ENCODE measurements around the gene HLA-E. TPM values are rescaled to one million over a fixed set of nuclear protein-coding genes. Genes with fewer than 3 reads are reported as not detected.

The HLA-E gene
- polyA plus RNA-seq, 3 donors, result 870 to 944 (median 893) TPM

GRCh38 chr6:30491991-30492952 lies 3.0 kb downstream of the HLA-E start:
- H3K9ac ChIP-seq (ENCODE audit: insufficient read depth, low read length, poor library complexity, severe bottlenecking), result no peak overlapping the region
- Mint-ChIP-seq H3K36me3 (peaks cover 39 to 47% of the 10 kb centered on the region in 2 donors), H3K9me3 (peaks cover 0 to 5% (median 3%) of the 10 kb centered on the region in 7 donors), H3K4me3 (peak overlapping the region; percentile 97 to 99), H3K27me3 (ENCODE audit: low read depth in 3 of 3) (peaks cover 0 to 10% (median 4%) of the 10 kb centered on the region in 3 donors), H3K4me1 (peaks cover 80% of the 10 kb centered on the region), H3K27ac (peak overlapping the region; percentile 57 to 94 (median 79))
- WGBS (ENCODE audit: insufficient coverage), result 78% methylated on average over 11 of the region's 16 CpGs
- H3K9me3 ChIP-seq (replicated peaks in 1 of 2; ENCODE audit: control insufficient read depth in 1 of 2, insufficient read depth in 1 of 2, low read length in 2 of 2), result no peaks in the 10 kb centered on the region
- TF ChIP-seq CTCF (IDR thresholded peaks at IDR 0.05), result no peak
- peak overlapping the region; percentile 7 to 95 for H3K27ac ChIP-seq (ENCODE audit: low read depth in 1 of 2, low read length in 2 of 2)
- no peaks in the 10 kb centered on the region for H3K27me3 ChIP-seq (ENCODE audit: control insufficient read depth in 2 of 2, insufficient read depth in 2 of 2, low read length in 2 of 2)
- H3K4me2 ChIP-seq (replicated peaks; ENCODE audit: extremely low read depth, low read length, poor library complexity, severe bottlenecking), result peak overlapping the region; percentile 100
- peaks cover 71 to 72% of the 10 kb centered on the region in 2 donors for H3K4me1 ChIP-seq (ENCODE audit: control insufficient read depth in 1 of 2, insufficient read depth in 2 of 2, low read length in 2 of 2)
- intact Hi-C loops (cut with micrococcal nuclease), result loop anchor here in 1 of 2 donors (5.0 kb wide), 2 partner anchors 40 to 120 kb away; no protein-coding TSS in a partner anchor
- H3K4me3 ChIP-seq (replicated peaks in 1 of 3; ENCODE audit: low read depth in 2 of 3, low read length in 3 of 3), result peak overlapping the region; percentile 19 to 99 (median 88)
- H4K20me1 ChIP-seq (ENCODE audit: insufficient read depth, low read length), result peaks cover 70% of the 10 kb centered on the region
- H3K36me3 ChIP-seq (replicated peaks in 1 of 2; ENCODE audit: control insufficient read depth in 1 of 2, insufficient read depth in 2 of 2, low read length in 2 of 2), result peaks cover 42 to 44% of the 10 kb centered on the region in 2 donors
- DNase-seq, result no peak
- H3K79me2 ChIP-seq (ENCODE audit: insufficient read depth, low read length), result peaks cover 42% of the 10 kb centered on the region
- no peak overlapping the region for H2AFZ ChIP-seq (ENCODE audit: insufficient read depth, low read depth, low read length, poor library complexity, severe bottlenecking)

GRCh38 chr6:30493643-30494250 lies 4.4 kb downstream of the HLA-E start:
- no peak overlapping the region for H2AFZ ChIP-seq (ENCODE audit: insufficient read depth, low read depth, low read length, poor library complexity, severe bottlenecking)
- TF ChIP-seq CTCF (IDR thresholded peaks at IDR 0.05), result no peak
- H3K79me2 ChIP-seq (ENCODE audit: insufficient read depth, low read length), result peaks cover 42% of the 10 kb centered on the region
- peak overlapping the region; percentile 52 for H3K4me3 Mint-ChIP-seq
- H3K4me2 ChIP-seq (replicated peaks; ENCODE audit: extremely low read depth, low read length, poor library complexity, severe bottlenecking), result peak overlapping the region; percentile 100
- H3K9me3 Mint-ChIP-seq, result peaks cover 0 to 5% (median 3%) of the 10 kb centered on the region in 7 donors
- peak overlapping the region; percentile 30 to 90 (median 65) for H3K27ac Mint-ChIP-seq
- intact Hi-C loops (cut with micrococcal nuclease), result loop anchor here in 1 of 2 donors (5.0 kb wide), 2 partner anchors 39 to 119 kb away; no protein-coding TSS in a partner anchor
- WGBS (ENCODE audit: insufficient coverage), result 90% methylated on average over 4 of the region's 8 CpGs
- H4K20me1 ChIP-seq (ENCODE audit: insufficient read depth, low read length), result peaks cover 70% of the 10 kb centered on the region
- H3K27me3 ChIP-seq (ENCODE audit: control insufficient read depth in 2 of 2, insufficient read depth in 2 of 2, low read length in 2 of 2), result no peaks in the 10 kb centered on the region
- DNase-seq, result no peak
- H3K9me3 ChIP-seq (replicated peaks in 1 of 2; ENCODE audit: control insufficient read depth in 1 of 2, insufficient read depth in 1 of 2, low read length in 2 of 2), result no peaks in the 10 kb centered on the region
- H3K4me1 ChIP-seq (ENCODE audit: control insufficient read depth in 1 of 2, insufficient read depth in 2 of 2, low read length in 2 of 2), result peaks cover 71 to 78% of the 10 kb centered on the region in 2 donors
- H3K27ac ChIP-seq (ENCODE audit: low read depth in 1 of 2, low read length in 2 of 2), result peak overlapping the region; percentile 2 to 7
- peaks cover 42 to 44% of the 10 kb centered on the region in 2 donors for H3K36me3 ChIP-seq (replicated peaks in 1 of 2; ENCODE audit: control insufficient read depth in 1 of 2, insufficient read depth in 2 of 2, low read length in 2 of 2)
- peak overlapping the region in 1 of 3 experiments; percentile 99 for H3K4me3 ChIP-seq (replicated peaks in 1 of 3; ENCODE audit: low read depth in 2 of 3, low read length in 3 of 3)
- H3K36me3 Mint-ChIP-seq, result peaks cover 39 to 47% of the 10 kb centered on the region in 2 donors
- no peak overlapping the region for H3K9ac ChIP-seq (ENCODE audit: insufficient read depth, low read length, poor library complexity, severe bottlenecking)
- peaks cover 79% of the 10 kb centered on the region for H3K4me1 Mint-ChIP-seq
- peaks cover 0 to 10% (median 4%) of the 10 kb centered on the region in 3 donors for H3K27me3 Mint-ChIP-seq (ENCODE audit: low read depth in 3 of 3)

All from CD14-positive monocyte (primary cell).